Hematopoietic multipotent progenitor cell treated with erythropoietin and hydrocortisone succinate and interleukin-3 and kit ligand, for 8 days (in vitro differentiated cells): ENCODE results near the gene EHHADH.
A peak's percentile ranks its signal among the peaks of the same experiment; 100 is the strongest.
"Not testable (repeated sequence)": the region's sequence is repeated elsewhere in the genome, so short reads cannot be mapped to it uniquely, and the experiment has no call there.

Source experiments
- DNase-seq: peaks from one replicate; pipeline ENCODE4 v3.0.0-alpha.2; 2015

EHHADH gene

GRCh38 chr3:185253645-185254410 lies at the start of gene EHHADH:
Gene EHHADH (minus strand): TSS chr3:185254049. CDS start chr3:185254022, 27 bp downstream.
- peak; percentile 76 for DNase-seq

GRCh38 chr3:185299918-185300426 lies 46.1 kb upstream of the EHHADH start:
- DNase-seq, result not testable (repeated sequence)

GRCh38 chr3:185297867-185298266 lies 44.0 kb upstream of the EHHADH start:
- peak; percentile 93 for DNase-seq

- no peak for DNase-seq
Measured at GRCh38 chr3:185292238-185292637, 38.4 kb upstream of the EHHADH start.

- DNase-seq, result peak; percentile 61
Measured at GRCh38 chr3:185290266-185290665, 36.4 kb upstream of the EHHADH start.

- DNase-seq, result no peak
Measured at GRCh38 chr3:185283374-185283935, 29.6 kb upstream of the EHHADH start.

GRCh38 chr3:185282696-185283373 lies 29.0 kb upstream of the EHHADH start:
- peak; percentile 95 for DNase-seq

GRCh38 chr3:185280572-185281365 lies 26.9 kb upstream of the EHHADH start:
- DNase-seq, result peak; percentile 82

- DNase-seq, result no peak
Measured at GRCh38 chr3:185279587-185280138, 25.8 kb upstream of the EHHADH start.

GRCh38 chr3:185276415-185276814 lies 22.6 kb upstream of the EHHADH start:
- DNase-seq, result no peak

- no peak for DNase-seq
Measured at GRCh38 chr3:185272033-185272432, 18.2 kb upstream of the EHHADH start.

- no peak for DNase-seq
Measured at GRCh38 chr3:185270956-185271332, 17.1 kb upstream of the EHHADH start.

GRCh38 chr3:185270262-185270955 lies 16.6 kb upstream of the EHHADH start:
- peak; percentile 56 for DNase-seq

GRCh38 chr3:185268194-185268962 lies 14.5 kb upstream of the EHHADH start:
- no peak for DNase-seq

GRCh38 chr3:185267193-185267592 lies 13.3 kb upstream of the EHHADH start:
- no peak for DNase-seq

- no peak for DNase-seq
Measured at GRCh38 chr3:185264849-185265553, 11.2 kb upstream of the EHHADH start.

GRCh38 chr3:185263423-185263822 lies 9.6 kb upstream of the EHHADH start:
- no peak for DNase-seq

GRCh38 chr3:185257334-185257733 lies 3.5 kb upstream of the EHHADH start:
- DNase-seq, result no peak

GRCh38 chr3:185254799-185255198 lies 950 bp upstream of the EHHADH start:
- no peak for DNase-seq

- DNase-seq, result not testable (repeated sequence)
Measured at GRCh38 chr3:185253133-185253532, 716 bp downstream of the EHHADH start.

GRCh38 chr3:185251272-185251671 lies 2.6 kb downstream of the EHHADH start:
- no peak for DNase-seq
